PFSK-1 (cell line): Measurements from ENCODE around the gene BMP2K.

ENCODE experiments used
- POLR2AphosphoS5 ChIP-seq: IDR thresholded peaks from 2 replicates; pipeline ENCODE4 v1.6.1; 2012; ENCODE audit warnings: low read depth, mild to moderate bottlenecking, control low read depth, low read length, moderate library complexity
- REST ChIP-seq, 2 experiments: IDR thresholded peaks; 2 replicates each; pipeline versions ENCODE4 v1.6.1 to v1.8.0; 2011 to 2012; ENCODE audit warnings: low read depth in 2 of 2, low read length in 2 of 2, control low read depth in 1 of 2, inconsistent platforms in 1 of 2, mild to moderate bottlenecking in 1 of 2, moderate library complexity in 1 of 2; ENCODE audit not compliant: insufficient read depth in 1 of 2
- SIN3A ChIP-seq: IDR thresholded peaks from 2 replicates; pipeline ENCODE4 v1.6.1; 2012; ENCODE audit warnings: mild to moderate bottlenecking, low read length, moderate library complexity, borderline replicate concordance; ENCODE audit not compliant: insufficient read depth
- TAF1 ChIP-seq: IDR thresholded peaks from 2 replicates; pipeline ENCODE4 v1.6.1; 2012; ENCODE audit warnings: low read length, control low read depth, borderline replicate concordance; ENCODE audit not compliant: insufficient read depth

DNA sequence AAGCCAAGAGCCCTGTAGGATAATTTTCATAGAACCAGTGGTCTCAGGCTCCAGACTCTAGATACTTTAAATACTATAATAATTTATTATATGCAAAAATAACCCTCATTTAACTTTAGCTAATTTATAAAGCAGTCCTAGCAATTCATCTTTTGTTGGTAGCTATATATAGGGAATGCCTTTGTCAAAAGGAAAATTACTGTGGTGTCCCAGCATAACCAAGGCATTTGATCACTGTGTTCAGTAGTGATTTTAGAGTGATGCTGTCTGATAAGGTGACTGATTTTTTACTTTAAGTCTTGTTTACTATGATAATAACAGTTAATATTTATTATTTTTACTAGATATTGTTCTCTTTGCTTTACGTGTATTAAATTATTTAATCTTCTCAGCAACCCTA is 101.9 kb downstream of the BMP2K start:
- TF ChIP-seq POLR2AphosphoS5 (no peak), TAF1 (no peak), SIN3A (no peak), REST (IDR thresholded peaks at IDR 0.05; ENCODE audit: insufficient read depth in 1 of 2, low read depth in 2 of 2, low read length in 2 of 2) (no peak)
